SU-DHL-6 (cell line): Measurements from ENCODE around the gene CCDC187.

Experiments used
- H2AFZ ChIP-seq: fragments of 200-600 bp; sonication (generic); 2 replicates; pipeline ENCODE4 v1.6.1; 2014; ENCODE audit warnings: low read depth, mild to moderate bottlenecking, moderate library complexity, mixed read lengths, antibody characterized with exemption, low read length; ENCODE audit not compliant: severe bottlenecking
- H3F3A ChIP-seq: fragments of 200-600 bp; shearing (Covaris generic); 2 replicates; pipeline ENCODE4 v1.6.0; 2016; ENCODE audit warnings: antibody characterized with exemption, mild to moderate bottlenecking; ENCODE audit not compliant: insufficient read depth
- H3K27ac ChIP-seq: fragments of 200-600 bp; sonication (generic); 2 replicates; pipeline ENCODE4 v1.5.1; 2016; ENCODE audit warnings: low read depth, mild to moderate bottlenecking, low read length, moderate library complexity, mixed read lengths
- H3K27me3 ChIP-seq: fragments of 200-600 bp; sonication (generic), shearing (Covaris generic); 2 replicates; pipeline ENCODE4 v1.6.0; 2014; ENCODE audit warnings: mild to moderate bottlenecking, low read length
- H3K36me3 ChIP-seq: fragments of 200-600 bp; sonication (generic); 2 replicates; pipeline ENCODE4 v1.6.1; 2014; ENCODE audit warnings: mild to moderate bottlenecking, low read length, mixed read lengths
- H3K4me2 ChIP-seq: fragments of 300-600, 200-600 bp; shearing (Covaris generic), sonication (generic); 2 replicates; pipeline ENCODE4 v1.6.0; 2014; ENCODE audit warnings: low read length, low read depth, mild to moderate bottlenecking; ENCODE audit not compliant: poor library complexity, severe bottlenecking
- H3K4me3 ChIP-seq: fragments of 200-600 bp; sonication (generic); 2 replicates; pipeline ENCODE4 v1.5.1; 2014; ENCODE audit warnings: antibody characterized with exemption, low read length, mild to moderate bottlenecking, mixed read lengths; ENCODE audit not compliant: insufficient read depth, poor library complexity, severe bottlenecking
- H3K79me2 ChIP-seq: fragments of 200-600 bp; sonication (generic); 2 replicates; pipeline ENCODE4 v1.6.1; 2014; ENCODE audit warnings: mild to moderate bottlenecking, low read length, moderate library complexity; ENCODE audit not compliant: insufficient read depth
- H3K9ac ChIP-seq: fragments of 200-600 bp; sonication (generic); 2 replicates; pipeline ENCODE4 v1.7.0; 2014; ENCODE audit warnings: mild to moderate bottlenecking, low read length
- H3K9me2 ChIP-seq: fragments of 200-600 bp; sonication (generic); replicated peaks from 2 replicates; pipeline ENCODE4 v1.6.1; 2014; ENCODE audit warnings: low read length; ENCODE audit not compliant: insufficient read depth
- H3K9me3 ChIP-seq: fragments of 200-600 bp; sonication (generic); 2 replicates; pipeline ENCODE4 v1.6.1; 2014; ENCODE audit warnings: low read length, mixed read lengths; ENCODE audit not compliant: insufficient read depth
- H4K20me1 ChIP-seq: fragments of 200-600 bp; sonication (generic); 2 replicates; pipeline ENCODE4 v1.6.1; 2014; ENCODE audit warnings: low read depth, mild to moderate bottlenecking, antibody characterized with exemption, low read length, moderate library complexity, mixed read lengths
- EZH2phosphoT487 ChIP-seq: fragments of 200-600 bp; sonication (generic), shearing (Covaris generic); conservative IDR thresholded peaks from 2 replicates; pipeline ENCODE4 v1.6.1; 2018; ENCODE audit warnings: mild to moderate bottlenecking, antibody characterized with exemption, low read length, moderate library complexity, mixed read lengths
- TF ChIP-seq, protein P1 (sequence below): fragments of 200-600 bp; sonication (generic); IDR thresholded peaks from one replicate; pipeline ENCODE4 v1.5.1; 2017; ENCODE audit warnings: antibody characterized with exemption, mild to moderate bottlenecking, low read length, moderate library complexity; ENCODE audit not compliant: insufficient read depth, poor library complexity, severe bottlenecking

The CCDC187 gene

DNA sequence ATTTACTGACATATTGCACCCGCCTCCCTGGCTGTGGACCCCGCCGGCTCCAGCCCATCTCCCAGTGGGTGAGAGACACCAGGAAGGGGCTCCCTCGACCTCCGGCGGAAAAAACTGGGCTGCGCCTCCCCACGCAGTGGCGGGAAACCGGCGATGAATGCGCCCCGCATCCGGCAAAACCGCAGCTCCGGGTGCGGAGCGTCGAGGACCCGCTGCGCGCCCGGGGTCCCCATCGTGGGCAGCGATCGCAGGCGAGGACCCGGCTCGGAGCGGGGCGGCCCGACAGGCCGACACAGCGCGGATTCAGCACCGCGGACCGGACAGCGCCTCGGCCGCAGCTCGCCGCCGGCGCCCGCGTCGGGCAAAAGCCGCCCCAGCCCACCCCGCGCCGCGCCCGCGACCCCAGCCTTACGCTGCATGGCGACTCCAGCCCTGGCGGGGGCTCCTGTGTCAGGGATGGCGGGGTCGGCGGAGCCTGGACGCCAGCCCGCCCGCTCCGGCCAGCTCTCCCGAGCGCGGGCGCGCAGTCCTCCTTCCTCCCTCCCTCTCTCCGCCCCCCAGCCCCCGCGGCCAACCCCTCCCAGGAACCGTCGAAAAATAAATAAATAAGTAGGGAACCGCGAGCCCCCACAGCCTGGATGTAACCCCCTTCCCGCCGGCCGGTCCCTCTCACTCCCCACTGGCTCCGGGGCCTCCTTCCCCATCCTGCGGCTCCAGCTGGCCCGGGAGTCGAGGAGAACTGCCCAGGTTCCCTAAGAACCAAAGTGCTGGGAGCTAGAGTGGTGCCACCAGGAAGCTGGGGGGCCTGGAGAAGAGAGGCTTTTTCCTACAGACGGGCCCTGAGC, 102.1 kb downstream of the CCDC187 start:
- H4K20me1 ChIP-seq = peaks cover 7% of the 10 kb centered on the region; the same call in 1 of the 2 replicates
- H3K79me2 ChIP-seq = no peaks in the 10 kb centered on the region
- no peak overlapping the region for H3K9ac ChIP-seq
- no peaks in the 10 kb centered on the region for H3K9me3 ChIP-seq
- no peaks in the 10 kb centered on the region for H3K36me3 ChIP-seq
- no peak overlapping the region for H3K4me3 ChIP-seq
- H3K27me3 ChIP-seq = no peaks in the 10 kb centered on the region
- TF ChIP-seq, protein P1, sequence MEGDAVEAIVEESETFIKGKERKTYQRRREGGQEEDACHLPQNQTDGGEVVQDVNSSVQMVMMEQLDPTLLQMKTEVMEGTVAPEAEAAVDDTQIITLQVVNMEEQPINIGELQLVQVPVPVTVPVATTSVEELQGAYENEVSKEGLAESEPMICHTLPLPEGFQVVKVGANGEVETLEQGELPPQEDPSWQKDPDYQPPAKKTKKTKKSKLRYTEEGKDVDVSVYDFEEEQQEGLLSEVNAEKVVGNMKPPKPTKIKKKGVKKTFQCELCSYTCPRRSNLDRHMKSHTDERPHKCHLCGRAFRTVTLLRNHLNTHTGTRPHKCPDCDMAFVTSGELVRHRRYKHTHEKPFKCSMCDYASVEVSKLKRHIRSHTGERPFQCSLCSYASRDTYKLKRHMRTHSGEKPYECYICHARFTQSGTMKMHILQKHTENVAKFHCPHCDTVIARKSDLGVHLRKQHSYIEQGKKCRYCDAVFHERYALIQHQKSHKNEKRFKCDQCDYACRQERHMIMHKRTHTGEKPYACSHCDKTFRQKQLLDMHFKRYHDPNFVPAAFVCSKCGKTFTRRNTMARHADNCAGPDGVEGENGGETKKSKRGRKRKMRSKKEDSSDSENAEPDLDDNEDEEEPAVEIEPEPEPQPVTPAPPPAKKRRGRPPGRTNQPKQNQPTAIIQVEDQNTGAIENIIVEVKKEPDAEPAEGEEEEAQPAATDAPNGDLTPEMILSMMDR = no peak
- no peak for TF ChIP-seq EZH2phosphoT487
- H3K4me2 ChIP-seq = no peak overlapping the region
- H3F3A ChIP-seq = 0 out of 2 replicates have a peak, but pooled peaks cover 3% of the 10 kb centered on the region
- no peak overlapping the region for H3K27ac ChIP-seq
- no peak overlapping the region for H2AFZ ChIP-seq
- no peaks in the 10 kb centered on the region for H3K9me2 ChIP-seq

DNA sequence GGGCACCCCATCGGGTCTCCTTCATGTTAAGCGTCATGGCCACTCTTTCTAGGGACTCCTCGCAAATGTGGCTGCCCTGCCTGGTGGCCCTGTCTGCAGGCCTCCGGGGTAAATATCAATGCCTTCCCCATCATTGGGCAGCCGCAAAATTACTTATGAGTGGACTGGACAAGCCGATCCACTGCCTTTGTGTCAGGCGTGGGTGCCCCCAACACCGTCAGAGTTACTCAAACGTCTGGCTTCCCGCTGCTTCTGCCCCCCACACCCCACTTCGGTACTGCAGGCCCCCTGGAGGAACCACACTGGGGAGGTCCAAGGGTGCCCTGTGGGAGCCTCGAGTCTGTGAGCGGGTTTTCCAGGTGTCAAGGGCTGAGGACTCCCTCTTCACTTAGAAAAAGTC, 102.7 kb downstream of the CCDC187 start:
- TF ChIP-seq, protein P1 = no peak
- no peak for TF ChIP-seq EZH2phosphoT487
- 0 out of 2 replicates have a peak, but pooled peaks cover 6% of the 10 kb centered on the region for H4K20me1 ChIP-seq
- H3K9me2 ChIP-seq = no peaks in the 10 kb centered on the region
- no peaks in the 10 kb centered on the region for H3K27me3 ChIP-seq
- H2AFZ ChIP-seq = no peak overlapping the region
- no peak overlapping the region for H3K4me3 ChIP-seq
- no peaks in the 10 kb centered on the region for H3K9me3 ChIP-seq
- H3K27ac ChIP-seq = no peak overlapping the region
- H3F3A ChIP-seq = no peaks in the 10 kb centered on the region
- no peak overlapping the region for H3K4me2 ChIP-seq
- no peak overlapping the region for H3K9ac ChIP-seq
- H3K36me3 ChIP-seq = no peaks in the 10 kb centered on the region
- H3K79me2 ChIP-seq = no peaks in the 10 kb centered on the region

DNA sequence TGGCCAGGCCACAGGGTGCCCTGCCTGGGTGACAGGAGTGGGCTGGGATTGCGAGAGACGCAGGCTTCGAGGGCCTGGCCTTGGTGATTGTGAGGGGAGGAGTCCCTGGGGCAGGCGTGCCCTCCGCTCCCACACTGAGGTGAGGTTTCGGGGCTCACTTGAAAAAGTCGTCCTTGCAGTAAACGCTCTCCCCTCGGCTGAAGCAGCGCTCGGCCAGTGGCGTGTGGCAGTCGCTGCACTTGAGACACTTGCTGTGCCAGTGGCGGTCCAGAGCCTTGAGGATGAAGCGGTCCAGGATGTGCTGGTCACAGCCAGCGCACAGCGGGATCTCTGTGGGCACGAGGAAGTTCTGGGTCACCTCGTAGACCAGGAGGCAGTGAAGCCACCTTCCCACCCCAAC, 103.5 kb downstream of the CCDC187 start:
- Histone ChIP-seq H3K27me3 (no peaks in the 10 kb centered on the region), H4K20me1 (no peaks in the 10 kb centered on the region), H3K27ac (no peak overlapping the region)

More for the DNA sequence above, 103.5 kb downstream of the CCDC187 start:
- Histone ChIP-seq H3K9me3 (no peaks in the 10 kb centered on the region), H3K9ac (no peak overlapping the region), H3K9me2 (no peaks in the 10 kb centered on the region), H3K4me3 (no peak overlapping the region), H3K4me2 (no peak overlapping the region), H3F3A (no peaks in the 10 kb centered on the region), H2AFZ (no peak overlapping the region), H3K79me2 (no peaks in the 10 kb centered on the region), H3K36me3 (no peaks in the 10 kb centered on the region)
- TF ChIP-seq, protein P1 = no peak
- no peak for TF ChIP-seq EZH2phosphoT487
